Chondrocyte (in vitro differentiated cells): Measurements from ENCODE around the gene GPR183. TPM values are rescaled to one million over a fixed set of nuclear protein-coding genes. Genes with fewer than 3 reads are reported as not detected.
A peak's percentile ranks its signal among the peaks of the same experiment; 100 is the strongest.

Experiments
- DNase-seq: peaks from one replicate; pipeline ENCODE4 v3.0.0; 2021; ENCODE audit warnings: mixed read lengths, low spot score
- H3K27ac Mint-ChIP-seq: one replicate; pipeline ENCODE4 v1.8.0; 2021; ENCODE audit warnings: mild to moderate bottlenecking, moderate library complexity, mixed read lengths; ENCODE audit not compliant: unreplicated experiment
- H3K27me3 Mint-ChIP-seq: 2 replicates; pipeline ENCODE4 v1.8.0; 2021; ENCODE audit warnings: low read depth, mixed read lengths
- H3K36me3 Mint-ChIP-seq: 2 replicates; pipeline ENCODE4 v1.8.0; 2021; ENCODE audit warnings: low read depth, mixed read lengths
- H3K4me1 Mint-ChIP-seq: 2 replicates; pipeline ENCODE4 v1.8.0; 2021; ENCODE audit warnings: low read depth, mild to moderate bottlenecking, mixed read lengths
- H3K4me3 Mint-ChIP-seq: one replicate; pipeline ENCODE4 v1.8.0; 2021; ENCODE audit warnings: mild to moderate bottlenecking, moderate library complexity, mixed read lengths; ENCODE audit not compliant: unreplicated experiment
- H3K9me3 Mint-ChIP-seq: 2 replicates; pipeline ENCODE4 v1.8.0; 2021; ENCODE audit warnings: low read depth, mixed read lengths
- total RNA-seq: library from RNA; stranded (reverse); gene quantifications from 3 replicates; pipeline ENCODE4 v1.2.1, GENCODE V29; 2021
- TF ChIP-seq, protein P1 (sequence below): fragments of 200-600 bp; sonication (generic); IDR thresholded peaks from 2 replicates; pipeline ENCODE4 v1.5.0; 2021; ENCODE audit warnings: antibody characterized with exemption, mild to moderate bottlenecking, moderate library complexity

Gene GPR183
- total RNA-seq, 1 donor from 2014 or later, result 5.7 TPM

DNA sequence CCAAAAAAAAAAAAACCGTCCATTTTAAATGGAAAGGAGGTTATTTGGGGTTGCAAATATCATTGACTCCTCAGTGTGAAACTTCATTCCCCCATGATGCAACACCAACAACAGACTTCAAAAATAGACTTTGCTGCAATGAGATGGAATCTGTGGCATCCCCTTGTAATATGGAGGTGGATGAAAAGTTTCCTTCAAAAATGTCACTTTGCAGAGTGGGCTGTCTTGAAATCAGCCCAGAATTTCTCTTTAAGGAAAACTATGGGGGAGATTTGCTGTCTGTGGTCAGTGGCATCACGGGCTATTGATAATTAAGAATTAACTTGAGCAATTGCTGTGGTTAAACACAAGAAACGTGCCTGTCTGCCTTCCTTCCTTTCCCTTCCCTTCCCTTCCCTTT is 50.5 kb downstream of the GPR183 start:
- peaks cover 17% of the 10 kb centered on the region for H3K4me1 Mint-ChIP-seq
- H3K27ac Mint-ChIP-seq, result peak overlapping the region; percentile 63
- no peak for DNase-seq
- H3K9me3 Mint-ChIP-seq, result no peaks in the 10 kb centered on the region
- H3K27me3 Mint-ChIP-seq, result no peaks in the 10 kb centered on the region
- TF ChIP-seq, protein P1, sequence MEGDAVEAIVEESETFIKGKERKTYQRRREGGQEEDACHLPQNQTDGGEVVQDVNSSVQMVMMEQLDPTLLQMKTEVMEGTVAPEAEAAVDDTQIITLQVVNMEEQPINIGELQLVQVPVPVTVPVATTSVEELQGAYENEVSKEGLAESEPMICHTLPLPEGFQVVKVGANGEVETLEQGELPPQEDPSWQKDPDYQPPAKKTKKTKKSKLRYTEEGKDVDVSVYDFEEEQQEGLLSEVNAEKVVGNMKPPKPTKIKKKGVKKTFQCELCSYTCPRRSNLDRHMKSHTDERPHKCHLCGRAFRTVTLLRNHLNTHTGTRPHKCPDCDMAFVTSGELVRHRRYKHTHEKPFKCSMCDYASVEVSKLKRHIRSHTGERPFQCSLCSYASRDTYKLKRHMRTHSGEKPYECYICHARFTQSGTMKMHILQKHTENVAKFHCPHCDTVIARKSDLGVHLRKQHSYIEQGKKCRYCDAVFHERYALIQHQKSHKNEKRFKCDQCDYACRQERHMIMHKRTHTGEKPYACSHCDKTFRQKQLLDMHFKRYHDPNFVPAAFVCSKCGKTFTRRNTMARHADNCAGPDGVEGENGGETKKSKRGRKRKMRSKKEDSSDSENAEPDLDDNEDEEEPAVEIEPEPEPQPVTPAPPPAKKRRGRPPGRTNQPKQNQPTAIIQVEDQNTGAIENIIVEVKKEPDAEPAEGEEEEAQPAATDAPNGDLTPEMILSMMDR, result no peak
- H3K36me3 Mint-ChIP-seq, result peaks cover 9% of the 10 kb centered on the region
- no peak overlapping the region for H3K4me3 Mint-ChIP-seq

DNA sequence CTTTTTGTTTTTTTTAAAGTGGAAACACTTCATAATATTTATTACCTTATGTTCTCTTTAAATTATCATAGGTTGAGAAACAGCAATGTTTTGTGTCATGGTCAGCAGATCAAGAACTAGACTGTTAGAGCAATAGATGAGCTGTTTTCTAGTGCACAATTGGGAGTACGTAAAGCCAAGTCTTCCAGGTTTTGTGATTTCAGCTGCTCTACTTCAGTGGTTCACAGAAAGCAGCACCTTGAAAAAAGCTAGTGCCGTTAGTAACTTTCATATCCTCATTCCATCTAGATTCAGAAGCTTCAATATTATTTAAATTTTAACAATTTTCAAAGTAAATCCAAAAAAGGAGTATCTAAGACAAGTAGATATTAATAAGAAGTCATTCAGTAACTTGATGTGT is 50.9 kb downstream of the GPR183 start:
- Mint-ChIP-seq H3K27ac (peak overlapping the region; percentile 63), H3K4me3 (no peak overlapping the region), H3K27me3 (no peaks in the 10 kb centered on the region), H3K36me3 (peaks cover 9% of the 10 kb centered on the region), H3K4me1 (peaks cover 17% of the 10 kb centered on the region), H3K9me3 (no peaks in the 10 kb centered on the region)
- no peak for DNase-seq
- TF ChIP-seq, protein P1, result no peak

DNA sequence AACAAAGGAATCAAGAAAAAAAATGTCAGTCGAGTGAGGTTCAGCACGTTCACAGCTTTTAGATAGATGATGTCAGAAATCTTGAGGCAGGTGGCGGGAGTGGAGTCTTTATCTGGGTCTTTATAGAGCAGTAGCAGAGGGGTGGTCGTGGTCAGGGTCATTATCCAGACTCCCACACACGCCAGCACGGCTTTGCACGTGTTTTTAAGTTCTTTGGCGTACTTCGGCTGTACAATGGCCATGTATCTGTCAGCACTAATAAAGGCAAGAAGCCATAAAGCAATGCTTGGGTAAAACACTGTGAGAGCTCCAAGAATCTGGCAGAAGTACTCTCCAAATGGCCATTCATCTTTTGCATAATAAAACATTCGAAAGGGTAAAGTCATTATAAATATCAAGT is 51.9 kb downstream of the GPR183 start:
- Mint-ChIP-seq H3K27me3 (no peaks in the 10 kb centered on the region), H3K27ac (no peak overlapping the region), H3K4me3 (no peak overlapping the region), H3K36me3 (peaks cover 9% of the 10 kb centered on the region), H3K9me3 (no peaks in the 10 kb centered on the region), H3K4me1 (peaks cover 16% of the 10 kb centered on the region)
- TF ChIP-seq, protein P1, result no peak
- no peak for DNase-seq

DNA sequence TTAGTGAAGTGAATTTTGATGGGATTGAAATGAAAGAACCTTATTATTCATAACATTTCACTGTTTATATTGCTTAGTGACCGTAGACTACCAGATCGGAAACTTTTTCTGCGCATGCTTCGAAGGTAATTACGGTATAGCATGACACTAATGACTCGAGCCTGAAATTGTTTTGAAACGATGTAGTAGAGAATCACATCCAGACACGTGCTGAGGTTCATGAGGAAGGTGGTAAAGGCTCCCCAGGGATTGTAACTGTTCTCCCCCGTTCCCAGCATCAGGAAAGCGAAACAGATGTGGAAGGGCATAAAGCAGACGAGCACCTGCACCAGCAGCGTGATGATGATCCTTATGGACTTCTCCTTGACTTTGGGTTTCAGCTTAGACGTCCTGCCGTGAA is 52.4 kb downstream of the GPR183 start:
- DNase-seq, result no peak
- Mint-ChIP-seq H3K36me3 (peaks cover 7% of the 10 kb centered on the region), H3K27ac (no peak overlapping the region), H3K4me1 (peaks cover 11% of the 10 kb centered on the region), H3K27me3 (no peaks in the 10 kb centered on the region), H3K9me3 (no peaks in the 10 kb centered on the region), H3K4me3 (no peak overlapping the region)
- TF ChIP-seq, protein P1, result no peak

DNA sequence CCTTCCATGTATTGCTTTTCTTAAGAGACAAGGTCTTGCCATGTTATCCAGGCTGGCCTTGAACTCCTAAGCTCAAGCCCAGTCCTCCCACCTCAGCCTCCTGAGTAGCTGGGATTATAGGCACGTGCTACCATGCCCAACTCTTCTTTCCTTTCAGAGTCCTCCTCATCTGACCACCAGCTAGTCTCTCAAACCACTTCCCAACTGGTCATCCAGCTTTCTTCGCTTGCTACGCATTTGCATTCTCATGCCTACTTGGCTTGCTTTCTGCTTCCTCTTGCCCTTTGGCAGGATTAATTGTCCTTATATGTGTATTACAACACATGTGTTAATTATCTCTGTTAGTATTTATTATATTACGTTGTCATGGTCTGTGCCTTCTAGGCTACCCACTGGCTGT is 55.3 kb downstream of the GPR183 start:
- Mint-ChIP-seq H3K27ac (no peak overlapping the region), H3K4me1 (peaks cover 10% of the 10 kb centered on the region), H3K4me3 (no peak overlapping the region), H3K27me3 (no peaks in the 10 kb centered on the region), H3K36me3 (peaks cover 11% of the 10 kb centered on the region), H3K9me3 (no peaks in the 10 kb centered on the region)
- TF ChIP-seq, protein P1, result no peak
- DNase-seq, result no peak
